ENCODE results near the gene DNAJB11.
"Not testable (repeated sequence)": the region's sequence is repeated elsewhere in the genome, so short reads cannot be mapped to it uniquely, and the experiment has no call there.

Gene DNAJB11

DNA sequence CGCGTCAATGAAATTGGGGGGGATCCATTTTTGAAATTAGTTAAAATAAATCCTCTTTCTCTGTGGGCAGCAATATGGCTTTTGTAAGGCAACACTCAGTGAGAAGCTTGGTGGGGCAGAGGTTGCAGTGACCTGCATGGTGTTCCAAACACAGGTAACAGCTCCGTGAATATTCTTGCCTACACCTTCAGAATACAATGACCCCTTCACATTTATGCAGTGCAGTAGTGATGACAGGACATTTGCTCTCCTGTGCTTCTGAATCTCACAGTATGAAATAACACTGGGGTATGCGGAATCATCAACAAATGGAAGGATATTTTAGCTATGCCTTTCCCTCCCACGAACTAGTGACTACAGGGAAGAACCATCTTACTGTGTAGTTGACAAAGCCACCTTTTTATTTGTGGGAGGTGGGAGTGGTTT lies 49.3 kb downstream of the DNAJB11 start:
- FAIRE-seq: no peak

- no peak for FAIRE-seq
These were observed 49.9 kb downstream of the DNAJB11 start for GRCh38 chr3:186620213-186621092.

GRCh38 chr3:186621894-186622650 lies 51.6 kb downstream of the DNAJB11 start:
- no peak for FAIRE-seq

DNA sequence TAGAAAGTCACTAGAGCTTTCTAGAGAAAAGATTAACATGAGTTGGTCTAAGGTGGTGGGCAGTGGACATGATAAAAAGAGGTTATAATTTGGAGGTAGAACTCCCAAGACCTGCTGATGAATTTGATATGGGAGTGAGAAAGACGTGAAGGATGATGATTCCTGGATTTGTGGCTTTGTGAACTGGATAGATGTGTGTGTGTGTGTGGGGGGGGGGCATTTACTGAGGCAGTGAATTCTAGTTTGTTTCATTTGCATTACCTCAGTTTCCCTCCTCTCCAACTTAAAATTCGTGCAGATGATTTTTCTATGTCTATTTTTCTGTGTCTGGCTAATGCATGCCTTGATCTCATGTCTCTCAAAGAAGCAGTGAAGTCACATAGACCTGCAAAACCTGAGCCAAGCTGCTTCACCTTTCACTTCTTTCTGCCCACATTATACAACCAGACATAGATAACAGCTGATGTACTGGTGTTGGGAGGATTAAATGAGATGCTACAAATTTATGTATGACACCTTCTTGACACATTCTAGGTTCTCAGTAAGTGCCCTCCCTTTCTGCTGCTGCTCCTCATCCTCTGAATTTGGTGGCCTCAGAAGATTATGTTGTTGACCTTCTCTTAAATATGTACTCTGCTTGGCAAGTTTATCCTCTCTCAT lies 52.3 kb downstream of the DNAJB11 start:
- no peak for FAIRE-seq

DNA sequence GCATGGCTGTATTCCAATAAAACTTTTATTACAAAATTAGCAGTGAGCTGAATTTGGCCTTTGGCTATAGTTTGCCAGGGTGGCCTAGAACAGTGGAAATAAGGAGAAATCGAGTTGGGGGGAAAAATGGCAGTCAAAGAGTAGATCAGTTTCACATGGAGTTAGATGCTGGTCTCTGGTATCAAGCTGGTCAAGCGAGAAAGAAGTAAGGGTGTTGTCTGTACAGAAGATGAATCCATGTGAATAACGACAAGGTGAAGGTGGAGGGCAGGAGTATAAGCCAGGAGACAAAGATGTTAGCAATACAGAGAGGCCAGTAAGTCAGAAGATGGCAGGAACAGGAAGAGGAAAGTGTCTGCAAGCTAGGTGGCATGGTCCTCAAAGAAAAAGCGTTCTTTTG lies 54.1 kb downstream of the DNAJB11 start:
- FAIRE-seq: no peak

- FAIRE-seq: no peak
These were observed 55.1 kb downstream of the DNAJB11 start for GRCh38 chr3:186625600-186626042.

DNA sequence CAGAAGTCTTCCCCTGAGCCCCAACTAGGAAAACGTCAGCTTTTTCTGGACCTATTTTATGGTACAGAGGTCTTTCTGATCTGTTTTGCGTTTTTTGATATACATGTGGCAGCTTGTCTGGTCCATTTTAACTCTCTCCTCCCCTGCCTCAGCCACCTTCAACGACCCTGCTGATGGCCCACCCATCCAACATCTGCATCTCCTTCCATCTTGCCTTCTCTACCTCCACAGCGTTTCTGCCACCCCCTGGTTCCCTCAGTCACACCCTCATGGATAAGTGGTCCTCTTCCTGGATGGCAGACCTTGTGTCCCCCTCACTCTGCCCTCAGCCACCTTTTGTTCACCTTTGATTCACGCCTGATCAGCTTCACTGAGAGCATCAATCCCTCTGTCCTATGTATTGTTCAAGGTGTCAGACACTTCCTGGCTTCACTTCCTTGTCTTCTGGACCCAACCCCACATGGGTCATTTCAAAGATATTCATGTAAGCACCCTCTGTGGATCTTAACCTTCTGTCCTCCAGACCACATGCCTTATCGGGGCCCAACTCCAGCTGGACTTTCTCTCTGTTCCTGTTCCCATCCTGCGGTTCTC lies 55.8 kb downstream of the DNAJB11 start:
- no peak for FAIRE-seq

GRCh38 chr3:186627852-186628414 lies 57.4 kb downstream of the DNAJB11 start:
- FAIRE-seq: no peak

DNA sequence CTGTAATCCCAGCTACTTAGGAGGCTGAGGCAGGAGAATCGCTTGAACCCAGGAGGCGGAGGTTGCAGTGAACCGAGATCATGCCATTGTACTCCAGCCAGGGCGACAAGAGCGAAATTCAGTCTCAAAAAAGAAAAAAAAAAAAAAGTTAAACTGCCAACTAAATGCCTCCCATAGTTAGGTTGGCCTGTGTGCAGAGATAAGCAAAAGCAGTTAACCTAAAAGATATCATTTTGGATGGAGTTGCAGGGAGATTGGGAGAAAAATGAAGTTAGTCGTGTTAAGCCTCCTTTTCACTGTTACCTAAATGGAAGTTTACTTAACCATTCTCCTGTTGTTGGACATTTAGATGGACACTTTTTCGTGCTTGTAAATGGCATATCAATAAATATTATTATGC lies 58.2 kb downstream of the DNAJB11 start:
- no peak for FAIRE-seq

GRCh38 chr3:186630950-186631641 lies 60.6 kb downstream of the DNAJB11 start:
- FAIRE-seq: no peak

GRCh38 chr3:186633481-186633880 lies 63.0 kb downstream of the DNAJB11 start:
- FAIRE-seq: no peak

DNA sequence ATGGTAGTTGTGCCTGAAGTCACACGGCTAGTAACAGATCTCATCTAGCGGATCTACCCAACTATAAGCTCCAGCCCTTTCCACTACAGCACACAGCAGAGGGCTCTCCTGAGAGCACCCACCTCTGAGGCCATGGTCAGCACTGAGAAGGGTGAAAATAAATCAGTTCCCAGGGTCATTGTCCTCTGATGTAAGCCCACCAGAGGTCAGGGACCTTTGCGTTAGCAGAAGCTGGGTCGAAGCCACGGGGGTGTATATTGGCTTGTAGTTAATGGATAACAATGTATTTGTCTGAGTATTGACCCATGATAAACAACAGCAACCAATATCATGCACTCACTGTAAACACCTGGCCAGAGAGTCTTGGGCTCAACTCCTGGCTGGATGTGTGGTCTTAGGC lies 63.7 kb downstream of the DNAJB11 start:
- FAIRE-seq: not testable (repeated sequence)

Data from colon (tissue), 2 donors.